ENCODE measurements around the gene CD276.

The CD276 gene

GRCh38 chr15:73655724-73656123 is 28.5 kb upstream of the CD276 start:
- no peak for TF ChIP-seq CTCF (IDR thresholded peaks at IDR 0.05; ENCODE audit: low read depth, low read length, missing control alignments)
- H3K4me3 ChIP-seq (ENCODE audit: low read depth, low read length): no peak overlapping the region
- no peak for DNase-seq (ENCODE audit: low read depth)

GRCh38 chr15:73658645-73659044 is 25.5 kb upstream of the CD276 start:
- TF ChIP-seq CTCF (IDR thresholded peaks at IDR 0.05; ENCODE audit: low read depth, low read length, missing control alignments): no peak
- no peak overlapping the region for H3K4me3 ChIP-seq (ENCODE audit: low read depth, low read length)
- no peak for DNase-seq (ENCODE audit: low read depth)

- no peak for DNase-seq (ENCODE audit: low read depth)
- no peak for TF ChIP-seq CTCF (IDR thresholded peaks at IDR 0.05; ENCODE audit: low read depth, low read length, missing control alignments)
- H3K4me3 ChIP-seq (ENCODE audit: low read depth, low read length): no peak overlapping the region
These were observed 23.7 kb upstream of the CD276 start for GRCh38 chr15:73660455-73660854.

GRCh38 chr15:73674587-73674986 is 9.6 kb upstream of the CD276 start:
- H3K4me3 ChIP-seq (ENCODE audit: low read depth, low read length): no peak overlapping the region
- DNase-seq (ENCODE audit: low read depth): no peak
- TF ChIP-seq CTCF (IDR thresholded peaks at IDR 0.05; ENCODE audit: low read depth, low read length, missing control alignments): no peak

GRCh38 chr15:73677146-73677607 is 7.0 kb upstream of the CD276 start:
- peak; percentile 18 for DNase-seq (ENCODE audit: low read depth)
- H3K4me3 ChIP-seq (ENCODE audit: low read depth, low read length): no peak overlapping the region
- TF ChIP-seq CTCF (IDR thresholded peaks at IDR 0.05; ENCODE audit: low read depth, low read length, missing control alignments): peak; percentile 88

GRCh38 chr15:73677733-73678132 is 6.5 kb upstream of the CD276 start:
- no peak for DNase-seq (ENCODE audit: low read depth)
- no peak for TF ChIP-seq CTCF (IDR thresholded peaks at IDR 0.05; ENCODE audit: low read depth, low read length, missing control alignments)

GRCh38 chr15:73678498-73678897 is 5.7 kb upstream of the CD276 start:
- no peak for DNase-seq (ENCODE audit: low read depth)
- H3K4me3 ChIP-seq (ENCODE audit: low read depth, low read length): no peak overlapping the region
- TF ChIP-seq CTCF (IDR thresholded peaks at IDR 0.05; ENCODE audit: low read depth, low read length, missing control alignments): no peak

More at GRCh38 chr15:73677733-73678132, 6.5 kb upstream of the CD276 start:
- H3K4me3 ChIP-seq (ENCODE audit: low read depth, low read length): no peak overlapping the region
